H7 (cell line): Measurements from ENCODE around the gene LRRC7. TPM values are rescaled to one million over a fixed set of nuclear protein-coding genes. Genes with fewer than 3 reads are reported as not detected.
A peak's percentile ranks its signal among the peaks of the same experiment; 100 is the strongest.
"Not testable (repeated sequence)": the region's sequence is repeated elsewhere in the genome, so short reads cannot be mapped to it uniquely, and the experiment has no call there.

Source experiments
- DNase-seq: peaks from one replicate; pipeline ENCODE4 v3.0.0; 2012
- H3K27me3 ChIP-seq: 2 replicates; pipeline ENCODE4 v1.6.0; 2011; ENCODE audit warnings: mild to moderate bottlenecking, low read length; ENCODE audit not compliant: control insufficient read depth, insufficient read depth
- H3K36me3 ChIP-seq: replicated peaks from 2 replicates; pipeline ENCODE4 v1.5.1; 2011; ENCODE audit warnings: low read length; ENCODE audit not compliant: control insufficient read depth, insufficient read depth
- H3K4me3 ChIP-seq: 2 replicates; pipeline ENCODE4 v1.5.1; 2011; ENCODE audit warnings: low read depth, mild to moderate bottlenecking, control low read depth, low read length, moderate library complexity; ENCODE audit not compliant: insufficient read depth
- total RNA-seq: library from RNA; depleted of rRNA; stranded (reverse); fragments of >200 nt; shearing (Covaris generic); gene quantifications from 2 replicates; pipeline ENCODE4 v1.2.3, GENCODE V29; 2014

LRRC7 gene
- total RNA-seq, 1 experiment from 2014 or later = 0.24 TPM

DNA sequence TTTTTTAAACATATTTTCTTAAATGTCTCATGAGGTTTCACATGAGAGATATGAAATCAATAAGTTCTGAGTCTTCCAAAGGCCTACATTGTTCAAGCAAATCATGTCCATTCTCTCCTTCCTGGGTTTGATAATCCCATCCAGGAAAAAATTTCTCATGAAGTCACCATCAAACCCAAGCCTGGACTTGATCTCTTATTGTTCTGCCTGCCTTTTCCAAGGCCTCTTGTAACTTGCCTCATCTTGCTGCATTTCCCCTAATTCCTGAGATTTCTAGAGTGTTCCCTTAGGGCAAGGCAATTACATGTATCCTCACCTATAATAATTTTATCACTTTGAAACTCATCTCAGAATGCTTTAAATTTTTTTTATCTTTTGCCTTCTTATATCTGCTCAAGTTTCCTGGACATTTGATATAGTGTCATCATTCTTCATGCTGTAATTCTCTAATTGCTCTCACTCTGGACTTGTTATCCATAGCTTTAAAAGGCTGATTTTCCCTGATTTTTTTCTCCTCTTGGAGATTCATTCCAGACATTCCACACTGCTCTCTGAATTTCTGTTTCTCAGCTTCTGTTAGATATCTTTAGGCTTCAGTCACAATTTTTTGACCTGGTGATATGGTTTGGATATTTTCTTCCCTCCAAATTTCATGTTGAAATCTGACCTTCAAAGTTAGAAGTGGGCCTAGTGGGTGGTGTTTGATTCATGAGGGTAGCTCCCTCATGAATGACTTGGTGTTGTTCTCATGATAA, 126.4 kb downstream of the LRRC7 start:
- no peak for DNase-seq
- no peaks in the 10 kb centered on the region for H3K27me3 ChIP-seq
- no peaks in the 10 kb centered on the region for H3K36me3 ChIP-seq
- H3K4me3 ChIP-seq = no peak overlapping the region

DNA sequence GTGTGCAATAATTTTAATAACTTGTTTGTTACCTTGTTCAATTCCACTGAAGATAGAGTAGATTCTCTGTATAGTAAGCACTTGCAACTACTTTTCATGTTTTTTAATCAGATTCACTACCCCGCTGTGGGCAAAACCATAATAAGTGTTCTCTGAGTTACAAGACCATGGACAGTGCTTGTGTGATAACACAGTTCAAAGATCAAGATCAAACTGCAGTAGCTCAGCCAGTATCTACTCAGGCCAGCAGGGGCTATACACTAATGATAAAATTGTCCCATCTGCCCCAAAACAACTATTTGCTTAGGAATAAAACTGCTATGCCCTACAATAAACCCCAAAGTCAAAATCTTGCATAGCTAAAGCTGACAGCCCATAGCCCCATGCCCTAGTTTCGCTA, 129.6 kb downstream of the LRRC7 start:
- Histone ChIP-seq H3K27me3 (no peaks in the 10 kb centered on the region), H3K4me3 (no peak overlapping the region), H3K36me3 (no peaks in the 10 kb centered on the region)
- DNase-seq = no peak

DNA sequence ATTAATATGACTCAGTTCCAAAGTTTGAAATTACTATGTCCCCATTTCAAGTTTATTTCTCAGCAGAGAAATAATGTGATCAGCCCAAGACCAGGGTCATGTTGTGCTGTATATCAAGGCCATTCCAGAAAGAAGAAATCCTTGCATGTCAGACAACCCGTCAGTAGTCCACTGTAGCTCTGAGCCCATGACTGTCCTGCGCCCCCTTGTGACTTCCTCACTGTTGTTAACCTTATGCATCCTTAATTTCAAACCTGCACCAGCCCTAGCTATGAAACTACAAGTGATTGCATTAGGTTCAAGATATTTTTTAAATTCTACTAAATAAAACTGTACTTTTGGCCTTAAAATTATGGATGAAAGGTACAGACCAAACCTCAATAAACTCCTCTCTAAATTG, 133.0 kb downstream of the LRRC7 start:
- Histone ChIP-seq H3K27me3 (no peaks in the 10 kb centered on the region), H3K4me3 (no peak overlapping the region), H3K36me3 (no peaks in the 10 kb centered on the region)
- peak; percentile 6 for DNase-seq

DNA sequence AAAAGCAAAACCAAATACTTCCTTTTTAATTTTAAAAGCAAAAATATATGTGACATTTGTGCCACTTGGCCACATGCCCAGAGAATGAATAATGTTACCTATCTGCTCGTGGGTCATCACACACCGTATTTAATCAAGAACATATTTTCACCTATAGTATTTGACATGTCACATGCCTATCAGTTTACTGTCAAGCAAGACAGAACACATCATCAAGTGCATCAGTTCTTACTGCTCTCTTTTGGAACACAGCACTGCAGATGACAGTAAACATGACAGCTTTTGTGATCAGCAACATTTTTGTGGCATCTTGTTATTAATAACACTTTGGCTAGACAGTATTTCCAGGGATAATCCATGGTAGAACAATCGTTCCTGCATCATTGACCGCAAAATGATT, 134.4 kb downstream of the LRRC7 start:
- H3K36me3 ChIP-seq = no peaks in the 10 kb centered on the region
- H3K4me3 ChIP-seq = no peak overlapping the region
- no peak for DNase-seq
- no peaks in the 10 kb centered on the region for H3K27me3 ChIP-seq

DNA sequence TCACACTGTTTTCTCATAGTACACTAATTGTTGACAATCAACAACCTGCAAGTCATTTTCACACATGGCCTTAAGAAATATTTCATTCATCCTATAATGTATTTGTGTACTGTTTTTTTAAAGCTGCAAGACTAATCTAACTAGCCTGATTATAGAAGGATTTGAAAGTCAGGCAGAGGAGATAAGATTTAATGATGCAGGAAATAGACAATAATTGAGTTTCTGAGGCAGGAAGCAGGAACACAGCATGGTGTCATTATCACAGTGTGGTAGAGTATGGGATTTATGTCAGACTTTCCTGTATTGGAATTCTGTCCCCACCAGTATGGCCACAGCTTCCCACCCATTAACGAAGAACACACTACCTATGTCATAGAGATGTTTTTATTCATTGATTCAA, 138.8 kb downstream of the LRRC7 start:
- H3K27me3 ChIP-seq = no peaks in the 10 kb centered on the region
- no peak overlapping the region for H3K4me3 ChIP-seq
- no peaks in the 10 kb centered on the region for H3K36me3 ChIP-seq
- no peak for DNase-seq

DNA sequence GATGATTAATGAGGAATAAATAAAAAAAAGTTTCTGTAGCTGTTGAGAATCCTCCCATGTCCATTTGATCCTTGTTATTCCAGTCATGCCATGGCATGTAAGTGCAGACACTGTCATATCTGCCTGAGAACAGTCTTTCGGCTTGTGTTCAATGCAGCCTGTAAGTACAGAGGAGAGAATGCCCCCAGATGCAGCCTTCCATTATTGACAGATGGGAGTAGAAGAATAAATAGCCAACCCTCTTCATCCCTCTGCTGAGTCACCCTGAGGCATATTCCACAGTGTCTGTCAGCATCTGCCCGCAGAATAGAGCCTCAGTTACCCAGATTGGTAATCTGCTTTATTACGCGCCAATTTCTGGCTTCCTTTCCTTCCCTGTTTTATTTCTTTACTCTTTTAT, 139.4 kb downstream of the LRRC7 start:
- Histone ChIP-seq H3K4me3 (no peak overlapping the region), H3K36me3 (no peaks in the 10 kb centered on the region), H3K27me3 (no peaks in the 10 kb centered on the region)
- DNase-seq = no peak

DNA sequence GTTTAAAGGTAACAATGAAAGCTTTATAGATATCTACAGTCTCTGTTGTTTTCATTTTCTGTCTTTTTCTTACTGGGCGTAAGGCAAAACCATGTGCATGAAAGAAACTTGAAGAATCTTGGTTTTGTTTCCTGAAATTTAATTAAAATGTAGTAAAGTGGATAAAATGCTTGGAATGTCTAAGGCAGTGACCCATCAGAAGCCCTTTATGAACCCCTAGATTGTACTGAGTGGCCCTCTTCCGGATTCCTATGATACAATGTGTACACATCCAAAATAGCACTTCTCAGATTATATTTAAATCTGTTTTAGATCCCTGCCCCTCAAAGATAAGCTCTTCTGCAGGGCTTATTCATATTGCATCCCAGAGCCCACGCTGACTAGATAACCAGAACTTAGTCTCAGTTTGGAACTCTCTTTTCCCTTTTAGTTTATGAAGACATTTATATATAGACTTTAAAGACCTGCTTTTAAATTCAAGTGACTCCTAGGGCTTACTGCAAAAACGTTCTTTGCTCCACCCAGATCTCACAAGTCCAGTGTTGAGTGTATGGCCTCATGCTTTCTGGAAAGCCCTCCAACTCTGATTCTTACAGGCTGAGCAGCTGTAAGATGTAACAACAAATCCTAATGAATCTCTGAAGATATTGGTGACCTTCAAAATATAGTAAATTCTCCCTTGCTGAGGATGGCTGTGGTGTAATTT, 142.9 kb downstream of the LRRC7 start:
- no peaks in the 10 kb centered on the region for H3K27me3 ChIP-seq
- no peak for DNase-seq
- H3K36me3 ChIP-seq = no peaks in the 10 kb centered on the region
- no peak overlapping the region for H3K4me3 ChIP-seq

DNA sequence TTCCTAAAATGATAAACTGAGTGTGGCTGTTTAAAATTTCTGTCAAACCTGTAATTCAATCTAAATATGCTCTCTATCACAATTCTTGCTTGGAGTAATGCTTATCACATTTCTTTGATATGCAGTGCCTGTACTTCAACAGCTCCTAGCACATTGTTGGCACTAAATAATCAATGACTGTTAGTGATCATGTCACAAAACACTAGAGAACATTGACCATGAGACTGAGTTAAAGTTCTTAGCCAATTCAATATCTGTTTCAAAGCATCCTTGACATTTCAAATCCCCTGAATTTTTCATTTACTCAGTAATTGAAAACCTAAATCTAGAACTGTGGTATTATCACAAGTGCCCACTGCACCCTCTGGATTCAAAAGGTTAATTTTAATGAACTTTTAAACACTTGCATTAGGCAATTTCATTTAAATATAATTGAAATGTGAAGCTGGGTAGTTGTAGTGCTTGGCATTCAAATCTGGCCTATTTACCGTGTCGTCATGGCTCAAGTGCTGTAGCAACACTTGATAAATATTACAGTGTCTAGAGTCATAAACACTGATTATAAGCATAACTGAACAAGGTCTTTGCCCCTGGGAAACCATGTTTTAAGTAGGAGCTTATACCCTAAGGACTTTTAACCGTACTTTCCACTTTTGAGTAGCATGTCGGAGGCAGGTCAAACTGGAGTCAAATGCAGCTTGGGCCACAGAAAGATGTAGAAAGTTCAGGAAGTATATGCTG, 143.6 kb downstream of the LRRC7 start:
- Histone ChIP-seq H3K36me3 (no peaks in the 10 kb centered on the region), H3K4me3 (no peak overlapping the region), H3K27me3 (no peaks in the 10 kb centered on the region)
- DNase-seq = no peak

DNA sequence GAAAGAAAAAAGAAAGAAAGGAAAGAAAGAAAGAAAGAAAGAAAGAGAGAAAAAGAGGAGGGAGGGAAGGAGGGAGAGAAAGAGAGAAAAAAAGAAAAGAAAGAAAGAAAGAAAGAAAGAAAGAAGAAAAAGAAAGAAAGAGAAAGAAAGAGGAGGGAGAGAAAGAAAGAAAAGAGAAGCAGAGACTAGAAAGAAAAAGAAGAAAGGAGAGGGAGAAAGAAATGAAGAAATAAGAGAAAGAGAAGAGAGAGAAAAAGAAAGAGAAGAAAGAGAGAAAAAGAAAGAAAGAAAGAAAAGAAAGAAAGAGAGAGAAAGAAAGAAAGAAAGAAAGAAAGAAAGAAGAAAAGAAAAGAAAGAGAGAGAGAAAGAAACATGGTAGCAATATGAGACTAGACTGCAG, 150.1 kb downstream of the LRRC7 start:
- not testable (repeated sequence) for H3K27me3 ChIP-seq, H3K4me3 ChIP-seq, H3K36me3 ChIP-seq, DNase-seq

DNA sequence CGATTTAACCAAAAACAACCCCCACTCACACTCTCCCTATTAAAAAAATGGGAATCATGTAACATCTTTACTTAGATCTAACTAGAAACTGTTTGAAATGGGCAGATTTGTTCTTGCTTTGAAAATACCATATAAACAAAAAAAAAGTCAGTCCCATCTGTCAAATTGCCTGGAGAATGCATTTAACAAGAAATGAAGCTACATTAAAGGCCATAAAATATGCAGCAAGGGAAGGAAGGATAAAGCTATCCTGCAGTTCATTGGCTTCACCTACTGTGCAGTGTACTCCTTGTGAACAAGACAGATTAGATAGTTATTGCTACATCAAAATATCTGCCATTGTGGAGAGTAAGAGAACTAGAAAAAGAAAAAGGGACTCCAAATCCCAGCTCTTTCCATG, 160.5 kb downstream of the LRRC7 start:
- no peak overlapping the region for H3K4me3 ChIP-seq
- no peak for DNase-seq
- H3K27me3 ChIP-seq = no peaks in the 10 kb centered on the region
- H3K36me3 ChIP-seq = no peaks in the 10 kb centered on the region

DNA sequence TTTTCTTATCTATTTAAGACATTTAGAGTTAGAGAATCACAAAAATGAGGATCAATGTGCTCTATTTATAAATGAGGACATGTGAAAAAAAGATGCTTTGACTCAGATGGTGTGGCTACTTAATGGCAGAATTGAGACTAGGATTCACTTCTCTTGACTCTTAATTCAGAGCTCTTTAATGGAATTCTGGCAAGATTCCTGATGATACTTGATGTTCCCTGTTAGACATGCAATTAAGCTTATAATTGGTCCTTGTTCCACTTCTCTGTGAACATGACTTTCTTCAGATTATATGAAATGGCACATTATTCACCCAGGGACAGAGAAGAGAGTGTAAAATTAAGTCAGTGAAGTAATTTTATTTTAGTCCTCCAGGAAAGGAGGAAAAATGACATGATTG, 165.3 kb downstream of the LRRC7 start:
- Histone ChIP-seq H3K4me3 (no peak overlapping the region), H3K27me3 (no peaks in the 10 kb centered on the region), H3K36me3 (no peaks in the 10 kb centered on the region)
- no peak for DNase-seq

DNA sequence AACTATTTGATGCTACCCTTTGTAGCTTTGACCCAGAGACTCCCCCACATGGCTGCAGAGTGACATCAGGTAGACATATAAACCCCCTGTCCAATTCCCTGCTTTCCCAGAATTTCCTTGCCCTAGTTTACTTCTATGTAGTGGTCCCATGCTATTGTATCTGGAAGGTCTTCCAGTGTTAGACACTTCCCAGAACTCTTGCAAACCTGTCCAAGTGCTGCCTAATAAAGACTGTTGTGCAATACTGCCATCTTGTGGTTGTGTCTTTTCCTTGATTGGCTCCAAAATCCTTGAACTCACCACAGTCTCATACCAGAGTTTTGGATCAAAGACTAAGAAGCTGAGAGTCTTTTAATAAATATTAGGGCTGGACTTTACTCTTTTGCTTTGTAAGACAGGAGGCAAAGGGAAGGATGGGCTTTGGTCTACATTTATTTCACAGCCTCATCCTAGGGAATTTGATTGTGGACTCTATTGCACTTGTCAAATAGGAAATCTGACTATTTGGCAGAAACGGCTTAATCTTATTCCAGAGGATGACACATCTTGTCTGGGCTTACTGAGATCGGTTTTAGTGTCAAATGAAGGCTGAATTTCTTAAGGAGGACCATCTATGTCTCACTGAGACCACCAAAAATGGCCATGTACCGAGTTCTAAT, 169.9 kb downstream of the LRRC7 start:
- H3K4me3 ChIP-seq = no peak overlapping the region
- H3K36me3 ChIP-seq = no peaks in the 10 kb centered on the region
- DNase-seq = peak; percentile 9
- H3K27me3 ChIP-seq = no peaks in the 10 kb centered on the region

DNA sequence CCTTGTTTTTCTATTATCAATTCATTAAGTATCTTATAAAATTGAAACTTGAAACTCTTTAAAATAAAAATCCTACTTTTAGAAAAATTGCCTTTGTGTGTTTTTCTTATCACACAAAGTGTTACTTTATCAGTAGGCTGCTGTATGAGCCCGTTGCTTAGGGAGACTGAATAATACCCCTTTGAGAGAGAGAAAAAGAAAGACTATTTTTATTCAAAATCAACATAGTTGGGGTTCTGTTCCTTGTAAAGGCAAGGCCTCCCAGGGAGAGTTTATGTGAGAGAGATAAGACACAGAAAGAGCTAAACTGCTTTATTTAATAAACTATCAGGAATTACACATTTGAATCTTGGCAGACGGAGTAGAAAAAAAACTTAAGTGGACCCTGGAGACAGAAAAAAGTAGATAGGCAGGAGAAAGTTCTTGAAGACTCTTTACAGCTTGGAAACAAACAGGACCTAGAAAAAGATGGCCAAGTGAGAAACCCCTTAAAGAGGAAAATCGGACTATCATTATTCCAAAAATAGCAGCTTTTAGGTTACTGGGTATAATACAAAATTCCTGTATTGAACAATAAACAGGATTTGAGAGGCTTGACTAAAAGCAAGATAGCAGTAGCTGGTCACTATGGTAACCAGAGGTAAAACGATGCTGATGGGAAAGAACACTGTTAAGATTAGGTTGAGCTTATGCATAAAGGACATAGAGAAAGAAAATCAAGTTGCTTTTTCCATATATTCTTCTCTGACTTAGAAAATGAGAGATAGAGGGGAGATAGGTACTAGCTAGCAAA, 170.9 kb downstream of the LRRC7 start:
- no peaks in the 10 kb centered on the region for H3K27me3 ChIP-seq
- no peaks in the 10 kb centered on the region for H3K36me3 ChIP-seq
- no peak for DNase-seq
- no peak overlapping the region for H3K4me3 ChIP-seq

DNA sequence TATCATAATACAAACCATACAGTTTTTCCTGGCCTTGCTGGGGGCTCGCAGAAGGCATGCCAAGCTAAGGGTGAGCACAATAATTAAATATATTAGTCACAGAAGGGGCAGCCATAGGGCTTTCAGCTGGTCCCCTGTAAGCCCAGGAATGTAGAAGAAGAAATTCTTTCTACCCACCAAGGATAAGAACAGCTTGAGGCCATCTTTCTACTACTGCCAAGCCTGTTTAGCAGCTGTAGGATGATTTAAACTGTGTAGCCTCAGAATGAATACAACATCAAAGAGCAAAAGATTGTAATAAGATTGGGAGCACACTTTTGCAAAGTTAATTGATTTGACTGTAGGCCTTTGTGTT, 171.5 kb downstream of the LRRC7 start:
- H3K36me3 ChIP-seq = no peaks in the 10 kb centered on the region
- DNase-seq = no peak
- H3K27me3 ChIP-seq = no peaks in the 10 kb centered on the region
- H3K4me3 ChIP-seq = no peak overlapping the region
